Ureter (tissue), 1 donor: ENCODE measurements around the gene NAV3. TPM values are rescaled to one million over a fixed set of nuclear protein-coding genes. Genes with fewer than 3 reads are reported as not detected.

Experiments used
- DNase-seq: peaks from one replicate; pipeline ENCODE4 v3.0.0-alpha.2; 2020; ENCODE audit warnings: low spot score
- total RNA-seq: library from RNA; stranded (reverse); gene quantifications from one replicate; pipeline ENCODE4 v1.2.4, GENCODE V29; 2023
- donor health status: DM: yes; HTN: yes; CAD: no.

The NAV3 gene
- total RNA-seq, 1 donor from 2014 or later: 43.1 TPM

GRCh38 chr12:78118486-78118885 is 287.8 kb downstream of the NAV3 start:
- no peak for DNase-seq

GRCh38 chr12:78119351-78119918 is 288.7 kb downstream of the NAV3 start:
- DNase-seq: no peak

- DNase-seq: no peak
Observed at GRCh38 chr12:78120306-78120705, 289.6 kb downstream of the NAV3 start.

GRCh38 chr12:78120866-78121560 is 290.3 kb downstream of the NAV3 start:
- DNase-seq: no peak

- DNase-seq: no peak
Observed at GRCh38 chr12:78121969-78122610, 291.4 kb downstream of the NAV3 start.

- DNase-seq: no peak
Observed at GRCh38 chr12:78128211-78128610, 297.5 kb downstream of the NAV3 start.

GRCh38 chr12:78143717-78144116 is 313.0 kb downstream of the NAV3 start:
- no peak for DNase-seq

- DNase-seq: no peak
Observed at GRCh38 chr12:78145398-78145797, 314.7 kb downstream of the NAV3 start.

GRCh38 chr12:78146365-78146772 is 315.7 kb downstream of the NAV3 start:
- DNase-seq: no peak

- DNase-seq: no peak
Observed at GRCh38 chr12:78149459-78149858, 318.8 kb downstream of the NAV3 start.

GRCh38 chr12:78155546-78155945 is 324.9 kb downstream of the NAV3 start:
- DNase-seq: no peak

- DNase-seq: no peak
Observed at GRCh38 chr12:78156751-78157150, 326.1 kb downstream of the NAV3 start.

GRCh38 chr12:78157199-78157598 is 326.5 kb downstream of the NAV3 start:
- DNase-seq: no peak

GRCh38 chr12:78164154-78164553 is 333.5 kb downstream of the NAV3 start:
- DNase-seq: no peak

GRCh38 chr12:78167510-78167909 is 336.8 kb downstream of the NAV3 start:
- no peak for DNase-seq

- no peak for DNase-seq
Observed at GRCh38 chr12:78171061-78171460, 340.4 kb downstream of the NAV3 start.

- no peak for DNase-seq
Observed at GRCh38 chr12:78176643-78177042, 345.9 kb downstream of the NAV3 start.

GRCh38 chr12:78177298-78177697 is 346.6 kb downstream of the NAV3 start:
- DNase-seq: no peak

- DNase-seq: no peak
Observed at GRCh38 chr12:78179346-78179745, 348.7 kb downstream of the NAV3 start.

- DNase-seq: no peak
Observed at GRCh38 chr12:78181544-78182162, 351.0 kb downstream of the NAV3 start.

- no peak for DNase-seq
Observed at GRCh38 chr12:78183824-78184223, 353.1 kb downstream of the NAV3 start.

GRCh38 chr12:78185109-78185508 is 354.4 kb downstream of the NAV3 start:
- no peak for DNase-seq

- no peak for DNase-seq
Observed at GRCh38 chr12:78185651-78186050, 355.0 kb downstream of the NAV3 start.
